PFSK-1 (cell line): ENCODE data around the gene BRMS1L.

ENCODE experiments used
- FOXP2 ChIP-seq: optimal IDR thresholded peaks from 2 replicates; pipeline ENCODE3; 2011; ENCODE audit warnings: borderline replicate concordance, control low read depth, inconsistent platforms; ENCODE audit not compliant: insufficient read depth; ENCODE audit errors: extremely low read length, extremely low read depth
- POLR2AphosphoS5 ChIP-seq: IDR thresholded peaks from 2 replicates; pipeline ENCODE4 v1.6.1; 2012; ENCODE audit warnings: low read depth, mild to moderate bottlenecking, control low read depth, low read length, moderate library complexity
- SIN3A ChIP-seq: IDR thresholded peaks from 2 replicates; pipeline ENCODE4 v1.6.1; 2012; ENCODE audit warnings: mild to moderate bottlenecking, low read length, moderate library complexity, borderline replicate concordance; ENCODE audit not compliant: insufficient read depth
- TAF1 ChIP-seq: IDR thresholded peaks from 2 replicates; pipeline ENCODE4 v1.6.1; 2012; ENCODE audit warnings: low read length, control low read depth, borderline replicate concordance; ENCODE audit not compliant: insufficient read depth
- TF ChIP-seq, protein P1 (sequence below), 2 experiments: IDR thresholded peaks; 2 replicates each; pipeline versions ENCODE4 v1.6.1 to v1.8.0; 2011 to 2012; ENCODE audit warnings: low read depth in 2 of 2, low read length in 2 of 2, control low read depth in 1 of 2, inconsistent platforms in 1 of 2, mild to moderate bottlenecking in 1 of 2, moderate library complexity in 1 of 2; ENCODE audit not compliant: insufficient read depth in 1 of 2

BRMS1L gene

GRCh38 chr14:35808076-35808637 is 18.0 kb upstream of the BRMS1L start:
- TF ChIP-seq TAF1: no peak
- TF ChIP-seq, protein P1, sequence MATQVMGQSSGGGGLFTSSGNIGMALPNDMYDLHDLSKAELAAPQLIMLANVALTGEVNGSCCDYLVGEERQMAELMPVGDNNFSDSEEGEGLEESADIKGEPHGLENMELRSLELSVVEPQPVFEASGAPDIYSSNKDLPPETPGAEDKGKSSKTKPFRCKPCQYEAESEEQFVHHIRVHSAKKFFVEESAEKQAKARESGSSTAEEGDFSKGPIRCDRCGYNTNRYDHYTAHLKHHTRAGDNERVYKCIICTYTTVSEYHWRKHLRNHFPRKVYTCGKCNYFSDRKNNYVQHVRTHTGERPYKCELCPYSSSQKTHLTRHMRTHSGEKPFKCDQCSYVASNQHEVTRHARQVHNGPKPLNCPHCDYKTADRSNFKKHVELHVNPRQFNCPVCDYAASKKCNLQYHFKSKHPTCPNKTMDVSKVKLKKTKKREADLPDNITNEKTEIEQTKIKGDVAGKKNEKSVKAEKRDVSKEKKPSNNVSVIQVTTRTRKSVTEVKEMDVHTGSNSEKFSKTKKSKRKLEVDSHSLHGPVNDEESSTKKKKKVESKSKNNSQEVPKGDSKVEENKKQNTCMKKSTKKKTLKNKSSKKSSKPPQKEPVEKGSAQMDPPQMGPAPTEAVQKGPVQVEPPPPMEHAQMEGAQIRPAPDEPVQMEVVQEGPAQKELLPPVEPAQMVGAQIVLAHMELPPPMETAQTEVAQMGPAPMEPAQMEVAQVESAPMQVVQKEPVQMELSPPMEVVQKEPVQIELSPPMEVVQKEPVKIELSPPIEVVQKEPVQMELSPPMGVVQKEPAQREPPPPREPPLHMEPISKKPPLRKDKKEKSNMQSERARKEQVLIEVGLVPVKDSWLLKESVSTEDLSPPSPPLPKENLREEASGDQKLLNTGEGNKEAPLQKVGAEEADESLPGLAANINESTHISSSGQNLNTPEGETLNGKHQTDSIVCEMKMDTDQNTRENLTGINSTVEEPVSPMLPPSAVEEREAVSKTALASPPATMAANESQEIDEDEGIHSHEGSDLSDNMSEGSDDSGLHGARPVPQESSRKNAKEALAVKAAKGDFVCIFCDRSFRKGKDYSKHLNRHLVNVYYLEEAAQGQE (IDR thresholded peaks at IDR 0.05; ENCODE audit: insufficient read depth in 1 of 2, low read depth in 2 of 2, low read length in 2 of 2): no peak
- TF ChIP-seq SIN3A: no peak
- TF ChIP-seq FOXP2: no peak
- TF ChIP-seq POLR2AphosphoS5: no peak

GRCh38 chr14:35808638-35809563 is 17.2 kb upstream of the BRMS1L start, which contains the start of gene RALGAPA1:
Gene RALGAPA1 (minus strand): TSS chr14:35809295. CDS start chr14:35808835, 460 bp downstream.
- TF ChIP-seq POLR2AphosphoS5: 0 out of 2 replicates have a peak, but pooled peaks have one; percentile 42

- TF ChIP-seq, protein P1 (IDR thresholded peaks at IDR 0.05; ENCODE audit: insufficient read depth in 1 of 2, low read depth in 2 of 2, low read length in 2 of 2): no peak
- TF ChIP-seq SIN3A (no peak), POLR2AphosphoS5 (no peak), FOXP2 (no peak), TAF1 (no peak)
These were observed 16.5 kb upstream of the BRMS1L start for GRCh38 chr14:35809597-35809996.

GRCh38 chr14:35810963-35811362 is 15.2 kb upstream of the BRMS1L start:
- no peak for TF ChIP-seq POLR2AphosphoS5

DNA sequence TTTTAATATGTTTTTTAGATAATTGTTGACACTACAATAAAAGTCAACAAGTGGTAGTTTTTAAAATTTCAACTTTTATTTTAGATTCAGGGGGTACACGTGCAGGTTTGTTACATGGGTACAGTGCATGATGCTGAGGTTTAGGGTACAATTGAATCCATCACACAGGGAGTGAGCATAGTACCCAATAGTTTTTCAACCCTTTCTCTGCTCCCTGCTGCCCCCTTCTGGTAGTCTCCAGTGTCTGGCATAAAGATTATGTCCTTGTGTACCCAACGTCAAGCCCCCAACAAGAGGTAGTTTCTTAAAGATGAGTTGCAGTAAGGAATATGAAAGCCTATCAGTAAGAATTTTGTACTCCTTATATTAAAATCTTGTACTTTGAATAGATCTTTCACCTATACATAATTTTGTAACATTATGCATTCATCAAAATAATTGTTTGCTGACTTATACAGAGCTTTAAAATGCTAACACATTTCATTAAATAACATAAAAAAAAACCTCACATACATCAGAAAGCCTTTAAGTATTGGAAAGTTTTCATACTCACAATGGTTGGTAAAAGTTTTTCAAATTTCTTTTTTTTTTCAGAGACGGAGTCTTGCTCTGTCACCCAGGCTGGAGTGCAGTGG is 11.7 kb upstream of the BRMS1L start:
- TF ChIP-seq SIN3A (no peak), POLR2AphosphoS5 (no peak), TAF1 (no peak)
- TF ChIP-seq, protein P1 (IDR thresholded peaks at IDR 0.05; ENCODE audit: insufficient read depth in 1 of 2, low read depth in 2 of 2, low read length in 2 of 2): no peak
